HG02642 (cell line): ENCODE results near the gene SERPINA9.
"Not testable (repeated sequence)": the region's sequence is repeated elsewhere in the genome, so short reads cannot be mapped to it uniquely, and the experiment has no call there.

Experiments
- ATAC-seq: cut with Tn5 transposase; IDR thresholded peaks from one replicate; pipeline ENCODE4 v1.9.1; 2021; ENCODE audit warnings: mild to moderate bottlenecking; ENCODE audit not compliant: unreplicated experiment, poor library complexity

The SERPINA9 gene, protein sequence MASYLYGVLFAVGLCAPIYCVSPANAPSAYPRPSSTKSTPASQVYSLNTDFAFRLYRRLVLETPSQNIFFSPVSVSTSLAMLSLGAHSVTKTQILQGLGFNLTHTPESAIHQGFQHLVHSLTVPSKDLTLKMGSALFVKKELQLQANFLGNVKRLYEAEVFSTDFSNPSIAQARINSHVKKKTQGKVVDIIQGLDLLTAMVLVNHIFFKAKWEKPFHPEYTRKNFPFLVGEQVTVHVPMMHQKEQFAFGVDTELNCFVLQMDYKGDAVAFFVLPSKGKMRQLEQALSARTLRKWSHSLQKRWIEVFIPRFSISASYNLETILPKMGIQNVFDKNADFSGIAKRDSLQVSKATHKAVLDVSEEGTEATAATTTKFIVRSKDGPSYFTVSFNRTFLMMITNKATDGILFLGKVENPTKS

DNA sequence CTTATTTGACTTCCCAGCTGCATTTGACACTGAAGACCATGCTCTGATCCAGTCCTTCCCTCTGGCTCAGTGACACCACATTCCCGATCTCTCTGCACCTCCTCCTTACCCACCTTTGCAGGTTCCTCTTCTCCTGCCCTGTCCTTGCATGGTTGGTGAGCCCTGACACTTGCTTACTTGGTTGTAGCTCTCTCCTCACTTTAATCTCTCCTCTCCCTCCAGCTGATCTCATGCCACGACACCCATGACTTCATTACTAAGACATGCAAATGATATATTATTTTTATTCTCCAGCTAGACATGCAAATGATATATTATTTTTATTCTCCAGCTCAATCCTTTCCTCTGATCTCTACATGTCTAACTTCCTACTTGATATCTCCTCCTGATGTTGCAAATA lies at the start of gene SERPINA9:
Gene SERPINA9 (minus strand): TSS at position 175 of the 400 bp plus-strand sequence. CDS start 6,357 bp downstream, outside the sequence.
- ATAC-seq = no peak

DNA sequence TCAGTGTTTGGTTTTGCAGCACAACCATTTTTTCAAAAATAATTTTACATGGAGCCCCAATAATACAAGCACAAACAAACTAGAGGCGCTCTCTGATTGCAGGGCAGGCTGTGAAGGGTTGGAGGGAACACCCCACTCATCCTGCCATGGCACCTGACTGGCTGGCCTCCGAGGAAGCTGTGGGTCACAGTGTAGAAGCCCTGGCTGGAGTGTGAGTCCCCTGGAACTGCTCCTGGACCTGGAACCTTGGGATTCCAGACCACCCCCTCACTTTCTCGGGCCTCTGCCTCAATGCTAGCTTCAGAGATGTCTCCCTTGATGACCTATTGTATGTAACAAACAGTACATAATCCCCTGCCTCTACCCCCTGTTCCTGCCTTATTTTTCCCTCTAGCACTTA lies 48.1 kb upstream of the SERPINA9 start:
- no peak for ATAC-seq

DNA sequence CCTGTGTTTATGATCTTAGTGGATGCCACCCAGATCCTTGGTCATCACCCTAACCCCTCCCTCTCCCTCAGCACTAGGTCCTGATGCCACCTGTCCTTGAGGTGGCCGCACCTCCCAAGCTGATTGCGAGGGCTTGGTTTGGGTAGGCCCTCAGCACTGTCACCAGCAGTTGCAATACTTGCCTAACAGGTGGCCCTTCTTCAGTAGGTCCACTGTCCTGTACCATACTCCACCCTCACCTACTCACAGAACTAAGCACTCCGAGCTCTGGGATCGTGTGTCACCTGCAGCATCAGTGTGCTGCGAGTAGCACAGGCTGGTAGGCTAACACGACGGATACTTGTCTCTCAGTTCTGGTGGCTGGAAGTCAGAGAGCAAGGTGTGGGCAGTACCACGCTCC lies 47.3 kb upstream of the SERPINA9 start:
- ATAC-seq = no peak

GRCh38 chr14:94522115-94522724 lies 46.2 kb upstream of the SERPINA9 start:
- ATAC-seq = no peak

DNA sequence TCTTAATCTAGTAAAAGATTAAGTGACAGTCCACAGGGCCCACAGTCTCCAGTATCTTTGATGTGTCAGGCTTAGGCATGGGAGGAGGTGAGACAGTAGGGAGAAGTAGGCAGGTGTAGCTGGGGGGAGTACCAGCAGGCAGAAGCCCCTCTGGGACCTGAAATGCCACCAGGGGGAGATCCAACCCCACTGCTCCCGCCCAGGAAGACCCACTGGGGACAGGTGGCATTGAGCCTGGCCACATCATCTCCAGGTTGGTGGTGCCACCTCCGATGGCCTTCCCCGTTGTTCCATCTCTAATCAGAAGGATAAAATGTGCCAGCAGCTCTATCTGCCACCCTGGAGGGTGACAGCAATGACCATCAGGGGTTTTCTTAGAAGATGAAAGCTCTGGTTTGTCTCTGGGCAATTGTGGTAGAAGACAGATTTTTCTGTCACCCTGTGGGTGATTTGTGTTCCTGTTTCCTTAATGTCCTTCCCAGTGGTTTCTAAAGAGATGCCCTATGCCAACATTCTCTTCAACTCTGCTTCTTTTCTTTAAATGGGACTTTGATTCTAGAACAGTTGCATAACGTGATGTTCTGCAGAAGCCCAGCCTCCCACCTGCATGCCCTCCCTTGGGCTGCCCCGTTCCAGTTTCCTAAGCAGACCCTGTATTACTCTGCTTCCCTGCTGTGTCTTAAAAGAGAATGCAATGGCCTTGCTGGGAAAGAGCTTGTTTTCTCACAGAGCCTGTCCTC lies 45.5 kb upstream of the SERPINA9 start:
- ATAC-seq = no peak

- ATAC-seq = no peak
These were observed 41.8 kb upstream of the SERPINA9 start for GRCh38 chr14:94517641-94518257.

GRCh38 chr14:94517248-94517640 lies 41.2 kb upstream of the SERPINA9 start:
- no peak for ATAC-seq

- ATAC-seq = no peak
These were observed 39.9 kb upstream of the SERPINA9 start for GRCh38 chr14:94515856-94516255.

DNA sequence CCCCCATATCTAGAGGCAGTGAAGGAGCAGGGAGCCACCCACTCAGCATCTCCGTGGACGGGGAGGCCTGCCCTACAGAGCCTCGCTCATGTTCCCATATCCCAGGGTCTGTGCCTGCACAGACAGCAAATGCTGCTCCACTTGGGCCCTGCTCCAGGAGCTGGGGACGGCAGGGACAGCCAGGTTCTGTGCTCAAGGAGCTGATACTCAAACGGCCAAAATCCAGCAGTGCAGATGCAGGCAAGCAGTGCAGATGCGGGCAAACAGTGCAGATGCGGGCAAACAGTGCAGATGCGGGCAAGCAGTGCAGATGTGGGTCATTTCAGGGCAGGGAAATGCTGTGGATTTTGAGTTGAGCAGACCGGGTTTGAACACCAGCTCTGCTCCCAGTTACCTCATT lies 39.4 kb upstream of the SERPINA9 start:
- no peak for ATAC-seq

DNA sequence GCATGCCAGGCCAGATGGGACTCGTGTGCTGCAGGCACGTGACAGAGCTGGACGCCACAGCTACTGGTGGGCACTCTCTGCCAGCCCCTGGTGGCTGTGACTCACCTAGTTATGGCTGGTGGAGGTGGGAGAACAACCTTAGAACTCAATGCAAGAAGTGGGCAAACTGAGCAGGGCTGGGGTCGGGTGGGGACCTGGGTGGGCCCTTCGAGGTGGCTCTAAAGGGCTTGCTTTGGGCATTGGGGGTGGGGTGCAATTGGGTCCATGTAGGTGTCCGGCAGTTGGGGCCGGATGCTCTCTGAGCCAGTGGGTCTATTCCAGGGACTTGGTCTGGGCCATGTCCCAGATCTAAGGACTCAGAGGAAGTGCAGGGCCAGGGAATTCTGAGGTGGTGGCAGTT lies 38.4 kb upstream of the SERPINA9 start:
- ATAC-seq = no peak

DNA sequence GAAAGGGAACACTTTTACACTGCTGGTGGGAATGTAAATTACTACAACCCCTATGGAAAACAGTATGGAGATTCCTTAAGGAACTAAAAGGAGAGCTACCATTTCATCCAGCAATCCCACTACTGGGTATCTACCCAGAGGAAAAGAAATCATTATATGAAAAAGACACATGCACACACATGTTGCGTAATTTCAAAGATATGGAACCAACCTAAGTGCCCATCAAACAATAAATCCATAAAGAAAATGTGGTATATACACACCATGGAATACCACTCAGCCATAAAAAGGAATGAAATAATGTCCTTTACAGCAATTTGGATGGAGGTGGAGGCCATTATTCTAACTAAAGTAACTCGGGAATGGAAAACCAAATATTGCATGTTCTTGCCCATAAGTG lies 34.5 kb upstream of the SERPINA9 start:
- ATAC-seq = not testable (repeated sequence)

DNA sequence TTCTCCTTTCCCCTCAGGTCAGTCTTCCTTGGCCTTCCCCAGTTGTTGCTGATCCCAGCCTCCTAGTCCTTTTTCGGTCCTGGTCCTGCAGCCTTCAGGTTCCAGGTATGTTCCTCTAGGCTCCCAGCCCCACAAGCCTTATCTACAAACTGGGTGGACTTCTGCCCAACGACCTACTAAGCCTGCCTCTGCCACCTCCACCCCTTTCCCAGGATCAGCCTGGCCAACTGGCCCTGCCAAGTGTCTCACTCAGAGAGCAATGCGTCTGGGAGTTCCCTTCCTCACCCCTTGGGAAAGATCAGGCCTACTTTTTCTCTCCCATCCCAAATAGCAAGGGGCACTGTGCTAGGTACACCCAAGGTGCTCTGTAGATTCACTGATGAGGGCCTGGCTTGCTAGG lies 33.4 kb upstream of the SERPINA9 start, which contains the start of gene SERPINA12:
Gene SERPINA12 (minus strand): TSS at position 114 of the 400 bp plus-strand sequence. CDS start 11,072 bp downstream, outside the sequence.
- no peak for ATAC-seq

GRCh38 chr14:94505641-94506040 lies 29.6 kb upstream of the SERPINA9 start:
- ATAC-seq = no peak

- ATAC-seq = no peak
These were observed 29.2 kb upstream of the SERPINA9 start for GRCh38 chr14:94505206-94505605.

GRCh38 chr14:94501588-94502516 lies 25.9 kb upstream of the SERPINA9 start:
- ATAC-seq = no peak

GRCh38 chr14:94500264-94500663 lies 24.3 kb upstream of the SERPINA9 start:
- no peak for ATAC-seq

- ATAC-seq = no peak
These were observed 23.7 kb upstream of the SERPINA9 start for GRCh38 chr14:94499673-94500072.

GRCh38 chr14:94498215-94498614 lies 22.2 kb upstream of the SERPINA9 start:
- ATAC-seq = no peak

DNA sequence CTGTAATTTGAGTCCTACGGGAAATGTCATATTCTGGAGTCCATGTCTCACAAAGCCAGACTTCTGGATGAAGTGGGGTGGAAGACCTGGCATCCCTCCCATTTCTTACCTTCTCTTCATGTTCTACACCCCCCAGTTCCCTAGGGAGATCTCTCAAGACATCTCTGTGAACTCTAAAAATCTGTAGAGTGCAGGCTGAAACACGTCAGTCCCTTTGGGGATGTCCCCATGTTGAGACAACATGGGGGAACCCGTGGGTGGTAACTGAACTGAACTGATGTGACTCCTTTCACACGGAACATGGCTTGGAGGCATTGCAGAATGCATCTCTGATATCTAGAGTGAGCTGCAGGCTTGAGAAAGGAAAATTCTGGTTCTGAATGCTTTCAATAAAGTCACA lies 18.1 kb upstream of the SERPINA9 start:
- no peak for ATAC-seq

DNA sequence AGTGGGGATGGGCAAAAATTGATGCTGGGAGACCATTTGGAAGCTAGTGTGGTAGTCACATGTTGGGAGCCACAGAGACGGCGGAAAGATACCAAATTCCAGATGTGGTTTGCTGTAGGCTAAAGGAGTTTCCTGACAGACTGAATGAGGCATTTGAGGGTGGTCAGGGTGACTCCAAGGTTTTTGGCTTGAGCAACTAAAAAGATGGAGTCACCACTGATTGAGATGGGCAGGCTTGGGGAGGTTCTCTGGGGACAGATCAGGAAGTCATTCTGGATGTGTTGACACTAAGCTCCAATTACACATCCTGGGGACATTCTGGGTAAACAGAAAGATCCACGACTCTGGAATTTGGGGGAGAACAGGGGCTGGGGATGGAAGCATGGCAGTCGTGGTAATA lies 15.5 kb upstream of the SERPINA9 start:
- ATAC-seq = no peak
